HepG2 (cell line): ENCODE data around the gene JMJD8. TPM values are rescaled to one million over a fixed set of nuclear protein-coding genes. Genes with fewer than 3 reads are reported as not detected.

Experiments
- AKAP8 ChIP-seq: sonication (generic); formaldehyde crosslinking; IDR thresholded peaks from 2 replicates; pipeline ENCODE4 v1.5.1; 2020; ENCODE audit warnings: mild to moderate bottlenecking, missing genetic modification reagents
- ATF3 ChIP-seq: sonication (generic); formaldehyde crosslinking; IDR thresholded peaks from 2 replicates; pipeline ENCODE4 v1.4.0; 2020; ENCODE audit warnings: missing genetic modification reagents
- ATF7 ChIP-seq, 2 experiments: fragments of 450-650 bp in 1 of 2; sonication (generic) in 1 of 2; formaldehyde crosslinking in 1 of 2; IDR thresholded peaks; 2 replicates each; pipeline versions ENCODE4 v1.4.0 to v1.6.1; 2016 to 2020; ENCODE audit warnings: antibody characterized with exemption in 1 of 2, mild to moderate bottlenecking in 1 of 2, missing genetic modification reagents in 1 of 2
- BORCS8-MEF2B ChIP-seq: sonication (generic); formaldehyde crosslinking; IDR thresholded peaks from 2 replicates; pipeline ENCODE4 v1.8.0; 2022; ENCODE audit warnings: mild to moderate bottlenecking, missing genetic modification reagents
- HDAC1 ChIP-seq: sonication (generic); formaldehyde crosslinking; IDR thresholded peaks from 2 replicates; pipeline ENCODE4 v1.5.1; 2020; ENCODE audit warnings: mild to moderate bottlenecking, missing genetic modification reagents
- HHEX ChIP-seq: IDR thresholded peaks from 2 replicates; pipeline ENCODE4 v1.6.1; 2016; ENCODE audit warnings: control low read depth
- HIVEP1 ChIP-seq: sonication (generic); formaldehyde crosslinking; IDR thresholded peaks from 2 replicates; pipeline ENCODE4 v1.4.0; 2020; ENCODE audit warnings: mild to moderate bottlenecking, missing genetic modification reagents
- HOXA5 ChIP-seq: sonication (generic); formaldehyde crosslinking; IDR thresholded peaks from 2 replicates; pipeline ENCODE4 v1.4.0; 2020; ENCODE audit warnings: missing genetic modification reagents
- JUN ChIP-seq: sonication (generic); formaldehyde crosslinking; IDR thresholded peaks from 2 replicates; pipeline ENCODE4 v1.4.0; 2020; ENCODE audit warnings: mild to moderate bottlenecking, missing genetic modification reagents
- KDM5A ChIP-seq: fragments of 200-600 bp; sonication (generic); IDR thresholded peaks from 2 replicates; pipeline ENCODE4 v1.7.0; 2018; ENCODE audit warnings: antibody characterized with exemption, mild to moderate bottlenecking, low read length, borderline replicate concordance
- MLX ChIP-seq: IDR thresholded peaks from 2 replicates; pipeline ENCODE4 v1.6.1; 2016
- NCOA2 ChIP-seq: sonication (generic); formaldehyde crosslinking; IDR thresholded peaks from 2 replicates; pipeline ENCODE4 v1.8.0; 2022; ENCODE audit warnings: inconsistent platforms
- NR3C1 ChIP-seq: sonication (generic); formaldehyde crosslinking; IDR thresholded peaks from 2 replicates; pipeline ENCODE4 v1.4.0; 2020; ENCODE audit warnings: missing genetic modification reagents
- PBX3 ChIP-seq: sonication (generic); formaldehyde crosslinking; IDR thresholded peaks from 2 replicates; pipeline ENCODE4 v1.8.1; 2023; ENCODE audit warnings: missing genetic modification reagents, inconsistent platforms, borderline replicate concordance
- RBAK ChIP-seq: sonication (generic); formaldehyde crosslinking; IDR thresholded peaks from 2 replicates; pipeline ENCODE4 v1.5.1; 2020; ENCODE audit warnings: mild to moderate bottlenecking, missing genetic modification reagents
- SAP130 ChIP-seq: IDR thresholded peaks from 2 replicates; pipeline ENCODE4 v1.6.1; 2016; ENCODE audit warnings: low read depth
- SMAD9 ChIP-seq: sonication (generic); formaldehyde crosslinking; IDR thresholded peaks from 2 replicates; pipeline ENCODE4 v1.5.1; 2020; ENCODE audit warnings: mild to moderate bottlenecking, missing genetic modification reagents
- SP5 ChIP-seq: IDR thresholded peaks from 2 replicates; pipeline ENCODE4 v1.6.1; 2016; ENCODE audit warnings: low read depth, borderline replicate concordance
- ZBTB44 ChIP-seq: sonication (generic); formaldehyde crosslinking; IDR thresholded peaks from 2 replicates; pipeline ENCODE4 v1.4.0; 2020; ENCODE audit warnings: missing genetic modification reagents
- ZC3H4 ChIP-seq: sonication (generic); formaldehyde crosslinking; IDR thresholded peaks from 2 replicates; pipeline ENCODE4 v1.4.0; 2020; ENCODE audit warnings: missing genetic modification reagents, borderline replicate concordance
- ZNF17 ChIP-seq: sonication (generic); formaldehyde crosslinking; IDR thresholded peaks from 2 replicates; pipeline ENCODE4 v1.5.0; 2020; ENCODE audit warnings: mild to moderate bottlenecking, missing genetic modification reagents
- ZNF205 ChIP-seq: IDR thresholded peaks from 2 replicates; pipeline ENCODE4 v1.6.1; 2018; ENCODE audit warnings: missing biosample characterization, missing genetic modification reagents
- ZNF296 ChIP-seq: sonication (generic); formaldehyde crosslinking; conservative IDR thresholded peaks from 2 replicates; pipeline ENCODE4 v1.5.0; 2020; ENCODE audit warnings: mild to moderate bottlenecking, missing genetic modification reagents
- ZNF331 ChIP-seq: sonication (generic); formaldehyde crosslinking; IDR thresholded peaks from 2 replicates; pipeline ENCODE4 v1.4.0; 2020; ENCODE audit warnings: missing genetic modification reagents
- ZNF333 ChIP-seq: sonication (generic); formaldehyde crosslinking; IDR thresholded peaks from 2 replicates; pipeline ENCODE4 v1.4.0; 2020; ENCODE audit warnings: mild to moderate bottlenecking, missing genetic modification reagents, borderline replicate concordance
- ZNF660 ChIP-seq: sonication (generic); formaldehyde crosslinking; IDR thresholded peaks from 2 replicates; pipeline ENCODE4 v1.5.1; 2020; ENCODE audit warnings: mild to moderate bottlenecking, low read depth, missing genetic modification reagents, borderline replicate concordance
- ZNF75D ChIP-seq: sonication (generic); formaldehyde crosslinking; IDR thresholded peaks from 2 replicates; pipeline ENCODE4 v1.8.1; 2023; ENCODE audit warnings: missing genetic modification reagents, mild to moderate bottlenecking, borderline replicate concordance
- ZNF792 ChIP-seq: IDR thresholded peaks from 2 replicates; pipeline ENCODE4 v1.6.1; 2016
- ZNF879 ChIP-seq: sonication (generic); formaldehyde crosslinking; IDR thresholded peaks from 2 replicates; pipeline ENCODE4 v1.8.1; 2023; ENCODE audit warnings: missing genetic modification reagents
- ZZZ3 ChIP-seq: sonication (generic); formaldehyde crosslinking; IDR thresholded peaks from 2 replicates; pipeline ENCODE4 v1.4.0; 2020; ENCODE audit warnings: missing genetic modification reagents, mild to moderate bottlenecking, borderline replicate concordance
- polyA plus RNA-seq, 8 experiments: library from polyadenylated mRNA; depleted of rRNA in 3 of 8; stranded (reverse) in 7 of 8; unstranded in 1 of 8; fragments of >200 nt; fragmentation: Illumina TruSeq in 4 of 8; extraction: Trizol in 4 of 8; gene quantifications; 2 replicates each; pipeline versions ENCODE4 v1.2.1 to v1.2.3, GENCODE V29; 2011 to 2016; ENCODE audit warnings: low read depth in 4 of 8, missing spikeins in 1 of 8, mixed read lengths in 1 of 8; ENCODE audit not compliant: insufficient read depth in 1 of 8
- total RNA-seq, 5 experiments: library from RNA; depleted of rRNA; stranded (reverse); fragments of >200 nt; fragmentation: Illumina TruSeq; extraction: Trizol; gene quantifications; 2 replicates each; pipeline ENCODE4 v1.2.3, GENCODE V29; 2016; ENCODE audit warnings: low read depth in 1 of 5

Gene JMJD8
- total and polyA plus RNA-seq, 2 of the 13 experiments (the other 11 are each of a cell fraction or from before 2014, with no cell fraction given) = 2.6 to 11.8 TPM

GRCh38 chr16:667780-668518, 16.2 kb downstream of the JMJD8 start, which contains the start of gene RHOT2 (continued):
- TF ChIP-seq NCOA2 (CRISPR knock-in tag) (peak; percentile 61; the same call in 1 of the 2 replicates), ZNF205 (CRISPR knock-in tag) (no peak), BORCS8-MEF2B (peak; percentile 63), ZNF792 (no peak), ZNF17 (CRISPR knock-in tag) (no peak), ZC3H4 (CRISPR knock-in tag) (no peak), ZNF331 (CRISPR knock-in tag) (peak; percentile 81), HIVEP1 (CRISPR knock-in tag) (no peak), RBAK (CRISPR knock-in tag) (no peak), HHEX (CRISPR knock-in tag) (no peak), ZBTB44 (CRISPR knock-in tag) (no peak; the same call in 1 of the 2 replicates), ZZZ3 (CRISPR knock-in tag) (no peak; the same call in 1 of the 2 replicates), PBX3 (CRISPR knock-in tag) (no peak), ZNF660 (CRISPR knock-in tag) (no peak), ATF7 (IDR thresholded peaks at IDR 0.05) (no peak), ATF7 (CRISPR knock-in tag; IDR thresholded peaks at IDR 0.05) (no peak), ATF3 (CRISPR knock-in tag) (peak; percentile 9; the same call in 1 of the 2 replicates), KDM5A (peak; percentile 79), HDAC1 (CRISPR knock-in tag) (peak; percentile 82), AKAP8 (CRISPR knock-in tag) (0 out of 2 replicates have a peak, but pooled peaks have one; percentile 72), SP5 (no peak; the same call in 1 of the 2 replicates), ZNF333 (no peak), MLX (no peak; the same call in 1 of the 2 replicates), ZNF296 (CRISPR knock-in tag) (no peak), SMAD9 (CRISPR knock-in tag) (no peak), ZNF75D (CRISPR knock-in tag) (no peak), NR3C1 (CRISPR knock-in tag) (no peak), SAP130 (CRISPR knock-in tag) (peak; percentile 97), ZNF879 (no peak), HOXA5 (CRISPR knock-in tag) (no peak), JUN (CRISPR knock-in tag) (no peak)
